GM21367 (cell line): Measurements from ENCODE around the gene RPS6KA5.
"Not testable (repeated sequence)": the region's sequence is repeated elsewhere in the genome, so short reads cannot be mapped to it uniquely, and the experiment has no call there.

Experiments
- ATAC-seq: cut with Tn5 transposase; IDR thresholded peaks from one replicate; pipeline ENCODE4 v1.9.1; 2021; ENCODE audit not compliant: unreplicated experiment

RPS6KA5 gene

GRCh38 chr14:90839024-90839888 lies 221.2 kb downstream of the RPS6KA5 start:
- no peak for ATAC-seq

GRCh38 chr14:90838531-90838930 lies 221.9 kb downstream of the RPS6KA5 start:
- not testable (repeated sequence) for ATAC-seq

GRCh38 chr14:90837355-90837754 lies 223.1 kb downstream of the RPS6KA5 start:
- ATAC-seq: no peak

- ATAC-seq: no peak
These were observed 223.8 kb downstream of the RPS6KA5 start for GRCh38 chr14:90836692-90837063.

GRCh38 chr14:90831821-90832220 lies 228.6 kb downstream of the RPS6KA5 start:
- ATAC-seq: no peak

- no peak for ATAC-seq
These were observed 229.3 kb downstream of the RPS6KA5 start for GRCh38 chr14:90830931-90831701.

GRCh38 chr14:90829677-90830076 lies 230.8 kb downstream of the RPS6KA5 start:
- no peak for ATAC-seq

- ATAC-seq: no peak
These were observed 231.6 kb downstream of the RPS6KA5 start for GRCh38 chr14:90828642-90829487.

- peak; percentile 99 for ATAC-seq
These were observed 232.4 kb downstream of the RPS6KA5 start for GRCh38 chr14:90827919-90828610.

- not testable (repeated sequence) for ATAC-seq
These were observed 236.9 kb downstream of the RPS6KA5 start for GRCh38 chr14:90823542-90823941.

GRCh38 chr14:90820958-90821357 lies 239.5 kb downstream of the RPS6KA5 start:
- peak; percentile 74 for ATAC-seq

GRCh38 chr14:90819734-90820393 lies 240.6 kb downstream of the RPS6KA5 start:
- no peak for ATAC-seq

GRCh38 chr14:90818715-90819114 lies 241.7 kb downstream of the RPS6KA5 start:
- ATAC-seq: no peak

GRCh38 chr14:90816681-90817436 lies 243.6 kb downstream of the RPS6KA5 start:
- ATAC-seq: no peak

GRCh38 chr14:90815822-90816662 lies 244.4 kb downstream of the RPS6KA5 start, which contains the start of gene TTC7B:
TTC7B (minus strand) TSS chr14:90816430; CDS start chr14:90816295, 135 bp downstream.
- ATAC-seq: peak; percentile 78

GRCh38 chr14:90815572-90815821 lies 244.9 kb downstream of the RPS6KA5 start:
- no peak for ATAC-seq

GRCh38 chr14:90814806-90815571 lies 245.5 kb downstream of the RPS6KA5 start:
- ATAC-seq: no peak

- ATAC-seq: no peak
These were observed 247.0 kb downstream of the RPS6KA5 start for GRCh38 chr14:90813442-90813841.
